ENCODE data around the gene SFXN3. TPM values are rescaled to one million over a fixed set of nuclear protein-coding genes. Genes with fewer than 3 reads are reported as not detected.
A peak's percentile ranks its signal among the peaks of the same experiment; 100 is the strongest.

SFXN3 gene
- total and polyA plus RNA-seq, 2 of the 13 experiments (the other 11 are each of a cell fraction or from before 2014, with no cell fraction given) = 16.8 to 71.5 TPM

DNA sequence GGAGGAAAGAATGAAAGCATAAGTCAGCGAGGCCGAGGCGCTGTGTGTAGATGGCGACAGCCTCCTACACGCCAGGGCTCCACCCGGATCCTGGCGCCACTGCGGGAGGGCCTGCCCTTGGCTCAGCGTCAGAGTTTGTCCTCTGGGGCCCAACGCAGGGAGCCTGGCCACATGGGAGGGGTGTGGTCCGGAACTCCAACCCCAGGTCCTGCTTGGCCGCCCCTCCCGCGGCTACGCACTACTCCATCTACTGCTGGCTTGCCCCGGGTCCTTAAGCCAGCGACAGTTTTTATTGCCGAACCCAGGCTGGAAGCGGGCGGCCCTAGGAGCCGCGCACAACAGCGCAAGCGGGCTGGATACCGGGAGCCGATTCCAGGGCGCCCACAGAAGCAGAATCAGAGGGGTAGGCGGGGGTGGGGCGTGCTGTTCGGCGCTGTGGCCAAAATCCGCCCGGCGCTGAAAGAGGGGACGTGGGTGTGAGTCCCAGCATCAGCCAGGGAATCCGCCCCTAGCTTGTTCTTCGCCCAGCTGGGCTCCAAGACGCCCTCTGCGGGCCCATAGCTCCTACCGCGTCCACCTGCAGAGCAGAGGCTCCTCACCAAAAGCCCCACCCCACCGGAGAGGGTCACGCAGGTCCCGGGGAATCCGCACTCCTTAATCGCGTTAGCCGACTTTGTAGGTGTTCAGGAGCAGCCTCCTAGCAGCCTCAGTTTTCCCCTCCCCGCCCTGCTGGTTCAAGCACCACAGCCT lies 35.3 kb downstream of the SFXN3 start (continued):
- TF ChIP-seq, protein P1, sequence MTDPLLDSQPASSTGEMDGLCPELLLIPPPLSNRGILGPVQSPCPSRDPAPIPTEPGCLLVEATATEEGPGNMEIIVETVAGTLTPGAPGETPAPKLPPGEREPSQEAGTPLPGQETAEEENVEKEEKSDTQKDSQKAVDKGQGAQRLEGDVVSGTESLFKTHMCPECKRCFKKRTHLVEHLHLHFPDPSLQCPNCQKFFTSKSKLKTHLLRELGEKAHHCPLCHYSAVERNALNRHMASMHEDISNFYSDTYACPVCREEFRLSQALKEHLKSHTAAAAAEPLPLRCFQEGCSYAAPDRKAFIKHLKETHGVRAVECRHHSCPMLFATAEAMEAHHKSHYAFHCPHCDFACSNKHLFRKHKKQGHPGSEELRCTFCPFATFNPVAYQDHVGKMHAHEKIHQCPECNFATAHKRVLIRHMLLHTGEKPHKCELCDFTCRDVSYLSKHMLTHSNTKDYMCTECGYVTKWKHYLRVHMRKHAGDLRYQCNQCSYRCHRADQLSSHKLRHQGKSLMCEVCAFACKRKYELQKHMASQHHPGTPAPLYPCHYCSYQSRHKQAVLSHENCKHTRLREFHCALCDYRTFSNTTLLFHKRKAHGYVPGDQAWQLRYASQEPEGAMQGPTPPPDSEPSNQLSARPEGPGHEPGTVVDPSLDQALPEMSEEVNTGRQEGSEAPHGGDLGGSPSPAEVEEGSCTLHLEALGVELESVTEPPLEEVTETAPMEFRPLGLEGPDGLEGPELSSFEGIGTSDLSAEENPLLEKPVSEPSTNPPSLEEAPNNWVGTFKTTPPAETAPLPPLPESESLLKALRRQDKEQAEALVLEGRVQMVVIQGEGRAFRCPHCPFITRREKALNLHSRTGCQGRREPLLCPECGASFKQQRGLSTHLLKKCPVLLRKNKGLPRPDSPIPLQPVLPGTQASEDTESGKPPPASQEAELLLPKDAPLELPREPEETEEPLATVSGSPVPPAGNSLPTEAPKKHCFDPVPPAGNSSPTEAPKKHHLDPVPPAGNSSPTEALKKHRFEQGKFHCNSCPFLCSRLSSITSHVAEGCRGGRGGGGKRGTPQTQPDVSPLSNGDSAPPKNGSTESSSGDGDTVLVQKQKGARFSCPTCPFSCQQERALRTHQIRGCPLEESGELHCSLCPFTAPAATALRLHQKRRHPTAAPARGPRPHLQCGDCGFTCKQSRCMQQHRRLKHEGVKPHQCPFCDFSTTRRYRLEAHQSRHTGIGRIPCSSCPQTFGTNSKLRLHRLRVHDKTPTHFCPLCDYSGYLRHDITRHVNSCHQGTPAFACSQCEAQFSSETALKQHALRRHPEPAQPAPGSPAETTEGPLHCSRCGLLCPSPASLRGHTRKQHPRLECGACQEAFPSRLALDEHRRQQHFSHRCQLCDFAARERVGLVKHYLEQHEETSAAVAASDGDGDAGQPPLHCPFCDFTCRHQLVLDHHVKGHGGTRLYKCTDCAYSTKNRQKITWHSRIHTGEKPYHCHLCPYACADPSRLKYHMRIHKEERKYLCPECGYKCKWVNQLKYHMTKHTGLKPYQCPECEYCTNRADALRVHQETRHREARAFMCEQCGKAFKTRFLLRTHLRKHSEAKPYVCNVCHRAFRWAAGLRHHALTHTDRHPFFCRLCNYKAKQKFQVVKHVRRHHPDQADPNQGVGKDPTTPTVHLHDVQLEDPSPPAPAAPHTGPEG (CRISPR knock-in tag; IDR thresholded peaks at IDR 0.05) = no peak; the same call in 1 of the 2 replicates
- no peak; the same call in 1 of the 2 replicates for TF ChIP-seq ZSCAN21 (CRISPR knock-in tag; IDR thresholded peaks at IDR 0.05; ENCODE audit: borderline replicate concordance)
- TF ChIP-seq TOE1 (CRISPR knock-in tag; IDR thresholded peaks at IDR 0.05) = no peak
- TF ChIP-seq ZNF619 (CRISPR knock-in tag; IDR thresholded peaks at IDR 0.05) = peak; percentile 64; the same call in 1 of the 2 replicates
- peak; percentile 71; the same call in 1 of the 2 replicates for TF ChIP-seq NCOA2 (CRISPR knock-in tag; IDR thresholded peaks at IDR 0.05)
- TF ChIP-seq PAWR (CRISPR knock-in tag; IDR thresholded peaks at IDR 0.05; ENCODE audit: borderline replicate concordance) = no peak
- TF ChIP-seq, protein P2, sequence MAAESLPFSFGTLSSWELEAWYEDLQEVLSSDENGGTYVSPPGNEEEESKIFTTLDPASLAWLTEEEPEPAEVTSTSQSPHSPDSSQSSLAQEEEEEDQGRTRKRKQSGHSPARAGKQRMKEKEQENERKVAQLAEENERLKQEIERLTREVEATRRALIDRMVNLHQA (CRISPR knock-in tag; IDR thresholded peaks at IDR 0.05) = no peak
- peak; percentile 76 for TF ChIP-seq HDAC1 (CRISPR knock-in tag; IDR thresholded peaks at IDR 0.05)
- TF ChIP-seq, protein P3, sequence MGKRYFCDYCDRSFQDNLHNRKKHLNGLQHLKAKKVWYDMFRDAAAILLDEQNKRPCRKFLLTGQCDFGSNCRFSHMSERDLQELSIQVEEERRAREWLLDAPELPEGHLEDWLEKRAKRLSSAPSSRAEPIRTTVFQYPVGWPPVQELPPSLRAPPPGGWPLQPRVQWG (CRISPR knock-in tag; IDR thresholded peaks at IDR 0.05; ENCODE audit: borderline replicate concordance, low read depth) = no peak
- TF ChIP-seq ZNF7 (CRISPR knock-in tag; IDR thresholded peaks at IDR 0.05) = 0 out of 2 replicates have a peak, but pooled peaks have one; percentile 36
- no peak for TF ChIP-seq FOSL1 (CRISPR knock-in tag; IDR thresholded peaks at IDR 0.05; ENCODE audit: borderline replicate concordance)
- 0 out of 2 replicates have a peak, but pooled peaks have one; percentile 14 for TF ChIP-seq SMYD3 (CRISPR knock-in tag; IDR thresholded peaks at IDR 0.05)
- no peak for TF ChIP-seq ETV6 (CRISPR knock-in tag; conservative IDR thresholded peaks at IDR 0.05)
- no peak for TF ChIP-seq ZBTB3 (CRISPR knock-in tag; IDR thresholded peaks at IDR 0.05; ENCODE audit: borderline replicate concordance, low read depth)
- no peak for TF ChIP-seq ATF5 (CRISPR knock-in tag; IDR thresholded peaks at IDR 0.05; ENCODE audit: low read depth)
- TF ChIP-seq, protein P4, sequence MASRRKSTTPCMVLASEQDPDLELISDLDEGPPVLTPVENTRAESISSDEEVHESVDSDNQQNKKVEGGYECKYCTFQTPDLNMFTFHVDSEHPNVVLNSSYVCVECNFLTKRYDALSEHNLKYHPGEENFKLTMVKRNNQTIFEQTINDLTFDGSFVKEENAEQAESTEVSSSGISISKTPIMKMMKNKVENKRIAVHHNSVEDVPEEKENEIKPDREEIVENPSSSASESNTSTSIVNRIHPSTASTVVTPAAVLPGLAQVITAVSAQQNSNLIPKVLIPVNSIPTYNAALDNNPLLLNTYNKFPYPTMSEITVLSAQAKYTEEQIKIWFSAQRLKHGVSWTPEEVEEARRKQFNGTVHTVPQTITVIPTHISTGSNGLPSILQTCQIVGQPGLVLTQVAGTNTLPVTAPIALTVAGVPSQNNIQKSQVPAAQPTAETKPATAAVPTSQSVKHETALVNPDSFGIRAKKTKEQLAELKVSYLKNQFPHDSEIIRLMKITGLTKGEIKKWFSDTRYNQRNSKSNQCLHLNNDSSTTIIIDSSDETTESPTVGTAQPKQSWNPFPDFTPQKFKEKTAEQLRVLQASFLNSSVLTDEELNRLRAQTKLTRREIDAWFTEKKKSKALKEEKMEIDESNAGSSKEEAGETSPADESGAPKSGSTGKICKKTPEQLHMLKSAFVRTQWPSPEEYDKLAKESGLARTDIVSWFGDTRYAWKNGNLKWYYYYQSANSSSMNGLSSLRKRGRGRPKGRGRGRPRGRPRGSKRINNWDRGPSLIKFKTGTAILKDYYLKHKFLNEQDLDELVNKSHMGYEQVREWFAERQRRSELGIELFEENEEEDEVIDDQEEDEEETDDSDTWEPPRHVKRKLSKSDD (CRISPR knock-in tag; IDR thresholded peaks at IDR 0.05; ENCODE audit: low read depth) = 0 out of 2 replicates have a peak, but pooled peaks have one; percentile 50
- TF ChIP-seq AGO2 (optimal IDR thresholded peaks at IDR 0.05; ENCODE audit: low read depth, low read length) = peak; percentile 99
- TF ChIP-seq SMAD3 (CRISPR knock-in tag; IDR thresholded peaks at IDR 0.05) = no peak
- TF ChIP-seq ZNF326 (CRISPR knock-in tag; IDR thresholded peaks at IDR 0.05; ENCODE audit: borderline replicate concordance) = no peak
